NB4 (cell line): ENCODE data around the gene KCNG2.

Experiments
- CTCF ChIP-seq: IDR thresholded peaks from one replicate; pipeline ENCODE4 v1.5.1; 2012; ENCODE audit warnings: low read depth, low read length
- MAX ChIP-seq: IDR thresholded peaks from 2 replicates; pipeline ENCODE4 v1.6.1; 2011; ENCODE audit warnings: low read depth, low read length

- TF ChIP-seq MAX = no peak
- TF ChIP-seq CTCF = no peak
These were observed 84.0 kb downstream of the KCNG2 start for GRCh38 chr18:79881695-79882094.
